Left lobe of liver (tissue), 2 donors: ENCODE data around the gene HAVCR1. TPM values are rescaled to one million over a fixed set of nuclear protein-coding genes. Genes with fewer than 3 reads are reported as not detected.
"Not testable (repeated sequence)": the region's sequence is repeated elsewhere in the genome, so short reads cannot be mapped to it uniquely, and the experiment has no call there.

ENCODE experiments used
- ATAC-seq: fragments of 200-7000 bp; cut with Tn5 transposase; one replicate; pipeline ENCODE4 v1.9.1; 2020; ENCODE audit warnings: mild to moderate bottlenecking, moderate library complexity
- DNase-seq: peaks from one replicate; pipeline ENCODE4 v3.0.0-alpha.2; 2020; ENCODE audit warnings: low spot score
- total RNA-seq: library from RNA; stranded (reverse); gene quantifications from one replicate; pipeline ENCODE4 v1.2.1, GENCODE V29; 2021
- donor health status: DM: no; HTN: no; CAD: no; lungs with moderate emphysema.
- donor health status: DM: no; HTN: yes; CAD: no.

Gene HAVCR1
- total RNA-seq, 1 donor from 2014 or later = 0.23 TPM

GRCh38 chr5:157051604-157052245 lies 7.2 kb downstream of the HAVCR1 start:
- DNase-seq = no peak
- ATAC-seq = no peak

- DNase-seq = no peak
- ATAC-seq = no peak
These were observed 8.9 kb downstream of the HAVCR1 start for GRCh38 chr5:157050050-157050449.

- no peak for ATAC-seq
- DNase-seq = no peak
These were observed 9.3 kb downstream of the HAVCR1 start for GRCh38 chr5:157049605-157050004.

- no peak for ATAC-seq
These were observed 11.0 kb downstream of the HAVCR1 start for GRCh38 chr5:157047898-157048297.

GRCh38 chr5:157047016-157047415 lies 11.9 kb downstream of the HAVCR1 start:
- DNase-seq = not testable (repeated sequence)

More at GRCh38 chr5:157047898-157048297, 11.0 kb downstream of the HAVCR1 start:
- DNase-seq = no peak

GRCh38 chr5:157046041-157046440 lies 12.9 kb downstream of the HAVCR1 start:
- DNase-seq (no peak), ATAC-seq (no peak)

More at GRCh38 chr5:157047016-157047415, 11.9 kb downstream of the HAVCR1 start:
- not testable (repeated sequence) for ATAC-seq

GRCh38 chr5:157045601-157046000 lies 13.3 kb downstream of the HAVCR1 start:
- DNase-seq (no peak), ATAC-seq (no peak)

- ATAC-seq = no peak
- DNase-seq = no peak
These were observed 20.2 kb downstream of the HAVCR1 start for GRCh38 chr5:157038568-157039187.

- not testable (repeated sequence) for ATAC-seq, DNase-seq
These were observed 24.5 kb downstream of the HAVCR1 start for GRCh38 chr5:157034106-157035072.

- ATAC-seq = no peak
- no peak for DNase-seq
These were observed 25.8 kb downstream of the HAVCR1 start for GRCh38 chr5:157033071-157033583.

- DNase-seq (no peak), ATAC-seq (no peak)
These were observed 28.2 kb downstream of the HAVCR1 start for GRCh38 chr5:157030692-157031091.

- no peak for ATAC-seq
These were observed 29.5 kb downstream of the HAVCR1 start for GRCh38 chr5:157029457-157029856.

GRCh38 chr5:157027663-157028062 lies 31.3 kb downstream of the HAVCR1 start:
- not testable (repeated sequence) for DNase-seq, ATAC-seq

More at GRCh38 chr5:157029457-157029856, 29.5 kb downstream of the HAVCR1 start:
- no peak for DNase-seq

- no peak for DNase-seq
These were observed 32.0 kb downstream of the HAVCR1 start for GRCh38 chr5:157026789-157027424.

GRCh38 chr5:157025093-157025698 lies 33.7 kb downstream of the HAVCR1 start:
- no peak for DNase-seq
- ATAC-seq = no peak

More at GRCh38 chr5:157026789-157027424, 32.0 kb downstream of the HAVCR1 start:
- ATAC-seq = peak; percentile 91

- DNase-seq (no peak), ATAC-seq (no peak)
These were observed 34.5 kb downstream of the HAVCR1 start for GRCh38 chr5:157024208-157024959.

- no peak for DNase-seq
- peak; percentile 38 for ATAC-seq
These were observed 36.9 kb downstream of the HAVCR1 start for GRCh38 chr5:157022024-157022423.

GRCh38 chr5:157020511-157021222 lies 38.2 kb downstream of the HAVCR1 start:
- no peak for DNase-seq
- ATAC-seq = no peak

GRCh38 chr5:157020002-157020401 lies 38.9 kb downstream of the HAVCR1 start:
- ATAC-seq (no peak), DNase-seq (no peak)
